Aortic smooth muscle cell (primary cell): ENCODE results near the gene INIP. TPM values are rescaled to one million over a fixed set of nuclear protein-coding genes. Genes with fewer than 3 reads are reported as not detected.

Experiments
- total RNA-seq: library from RNA; depleted of rRNA; stranded (reverse); fragments of >200 nt; gene quantifications from 2 replicates; pipeline ENCODE4 v1.2.3, GENCODE V29; 2014

Gene INIP
- total RNA-seq = 17.8 and 18.8 TPM in 2 replicates

DNA sequence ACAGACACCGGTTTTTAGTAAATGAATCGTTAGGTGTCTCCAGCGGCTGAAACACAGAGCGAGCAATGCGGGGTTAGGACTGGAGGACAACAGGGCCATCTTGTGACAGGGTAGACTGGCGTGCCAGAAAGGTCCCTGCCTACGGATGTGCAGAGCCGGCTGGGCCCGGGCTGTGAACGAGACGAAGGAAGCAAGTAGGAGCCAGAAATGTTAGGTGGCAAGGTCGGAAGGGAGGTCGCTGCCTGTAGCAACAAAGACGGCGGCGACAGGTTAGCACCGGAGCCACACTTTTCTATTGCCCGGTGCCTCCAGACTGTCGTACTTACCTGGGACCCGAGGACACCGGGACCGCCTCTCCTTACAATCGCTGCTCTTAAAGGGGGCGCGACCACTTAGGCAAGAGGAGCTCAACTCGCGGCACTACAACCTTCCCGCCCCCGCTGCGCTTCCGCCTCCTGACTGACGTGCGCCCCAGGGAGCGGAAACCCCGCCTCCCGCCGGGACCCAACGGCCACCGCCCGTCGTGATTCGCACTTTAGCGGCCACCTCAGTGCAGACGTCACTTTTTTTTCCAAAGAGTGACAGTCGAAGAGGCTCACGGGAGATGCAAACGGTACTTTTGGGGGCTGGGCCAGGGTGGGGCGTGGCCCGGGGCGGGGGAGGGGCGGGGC lies at the start of gene INIP:
Gene INIP, minus strand, starts transcription at position 457 of the 671 bp plus-strand sequence. CDS start 1,632 bp downstream, outside the sequence.

GRCh38 chr9:112750016-112750763 lies 32.3 kb upstream of the INIP start, which contains the start of gene SNX30:
TSS of gene SNX30 (plus strand) at chr9:112750760. CDS start at chr9:112751002, 242 bp downstream.

Other genes starting within 250 kb of the INIP start
- 0.66 and 0.68 TPM in 2 replicates for gene KIAA1958, start 231.3 kb downstream of the INIP start, total RNA-seq
- 10.6 and 19.3 TPM in 2 replicates for gene SNX30, start 32.6 kb upstream of the INIP start, total RNA-seq
- gene SLC46A2, start 172.8 kb upstream of the INIP start, total RNA-seq = not detected in 2 replicates